Activated T-cell treated with anti-CD3 and anti-CD28 coated beads for 24 hours (primary cell): ENCODE data around the gene ATP13A2.

Source experiments
- DNase-seq: peaks from one replicate; pipeline ENCODE4 v3.0.0-alpha.2; 2020; ENCODE audit warnings: low read depth

ATP13A2 gene

GRCh38 chr1:17031436-17031835 is 19.7 kb upstream of the ATP13A2 start:
- DNase-seq = no peak

DNA sequence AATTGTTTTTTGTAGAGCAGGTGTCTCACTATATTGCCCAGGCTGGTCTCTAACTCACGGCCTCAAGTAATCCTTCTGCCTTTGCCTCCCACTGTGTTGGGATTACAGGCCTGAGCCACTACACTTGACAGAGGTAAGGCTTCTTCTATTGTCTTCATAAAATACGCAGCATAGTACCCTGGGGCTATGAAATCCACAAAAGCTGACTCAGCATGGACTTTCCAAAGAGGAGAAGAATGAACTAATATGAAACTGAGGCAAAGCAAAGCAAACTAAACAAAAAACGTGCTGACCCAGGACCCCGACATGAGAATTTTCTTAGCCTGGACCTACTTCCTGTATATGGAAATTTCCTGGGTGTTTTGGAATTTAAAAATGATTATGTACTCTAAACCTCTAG is 18.5 kb upstream of the ATP13A2 start:
- DNase-seq = no peak

GRCh38 chr1:17028662-17029188 is 17.0 kb upstream of the ATP13A2 start:
- DNase-seq = no peak

DNA sequence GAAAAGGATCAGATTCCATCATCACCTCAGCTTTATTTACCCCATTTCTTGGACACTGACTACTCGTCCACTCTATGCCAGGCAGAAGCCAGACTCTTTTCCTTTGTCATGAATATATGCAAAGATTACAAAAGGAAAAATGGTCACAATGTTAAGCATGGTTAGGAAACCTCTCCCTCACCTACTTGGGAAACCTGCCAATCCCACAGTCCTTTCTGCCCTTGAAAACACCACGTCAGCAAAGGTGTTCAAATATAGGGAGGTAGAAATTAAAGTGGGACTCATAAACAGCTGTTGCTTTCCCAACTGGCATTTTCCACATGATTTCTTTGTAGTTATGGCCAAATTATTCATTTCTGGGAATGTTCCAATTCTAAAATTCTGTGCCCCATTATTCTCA is 16.2 kb upstream of the ATP13A2 start:
- DNase-seq = no peak

DNA sequence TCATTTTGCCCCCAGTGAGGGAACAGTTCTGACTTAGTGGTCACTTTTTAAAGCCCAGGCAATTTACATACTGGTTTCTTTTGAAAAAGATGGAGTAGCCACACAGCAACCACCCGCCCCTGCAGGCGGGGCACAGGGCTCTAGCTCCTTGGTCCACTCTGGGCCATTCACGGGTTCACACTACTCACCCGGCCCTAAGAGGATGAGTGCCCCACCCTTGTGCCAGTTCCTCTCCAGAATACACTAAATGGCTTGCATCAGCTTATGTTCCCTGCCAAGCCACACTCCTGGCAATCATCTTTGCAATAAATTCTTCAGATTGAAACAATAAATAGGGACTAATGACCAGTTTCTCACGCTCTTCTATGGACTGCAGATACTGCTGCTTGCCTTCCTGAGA is 15.7 kb upstream of the ATP13A2 start:
- no peak for DNase-seq

GRCh38 chr1:17024721-17025120 is 13.0 kb upstream of the ATP13A2 start:
- DNase-seq = no peak

GRCh38 chr1:17023573-17023972 is 11.8 kb upstream of the ATP13A2 start:
- DNase-seq = no peak

- no peak for DNase-seq
Observed at GRCh38 chr1:17023102-17023501, 11.4 kb upstream of the ATP13A2 start.

- no peak for DNase-seq
Observed at GRCh38 chr1:17021896-17022295, 10.2 kb upstream of the ATP13A2 start.

GRCh38 chr1:17020502-17020901 is 8.8 kb upstream of the ATP13A2 start:
- no peak for DNase-seq

- DNase-seq = no peak
Observed at GRCh38 chr1:17018849-17019248, 7.1 kb upstream of the ATP13A2 start.

- DNase-seq = no peak
Observed at GRCh38 chr1:17017435-17017834, 5.7 kb upstream of the ATP13A2 start.

GRCh38 chr1:17016317-17016661 is 4.6 kb upstream of the ATP13A2 start:
- no peak for DNase-seq

DNA sequence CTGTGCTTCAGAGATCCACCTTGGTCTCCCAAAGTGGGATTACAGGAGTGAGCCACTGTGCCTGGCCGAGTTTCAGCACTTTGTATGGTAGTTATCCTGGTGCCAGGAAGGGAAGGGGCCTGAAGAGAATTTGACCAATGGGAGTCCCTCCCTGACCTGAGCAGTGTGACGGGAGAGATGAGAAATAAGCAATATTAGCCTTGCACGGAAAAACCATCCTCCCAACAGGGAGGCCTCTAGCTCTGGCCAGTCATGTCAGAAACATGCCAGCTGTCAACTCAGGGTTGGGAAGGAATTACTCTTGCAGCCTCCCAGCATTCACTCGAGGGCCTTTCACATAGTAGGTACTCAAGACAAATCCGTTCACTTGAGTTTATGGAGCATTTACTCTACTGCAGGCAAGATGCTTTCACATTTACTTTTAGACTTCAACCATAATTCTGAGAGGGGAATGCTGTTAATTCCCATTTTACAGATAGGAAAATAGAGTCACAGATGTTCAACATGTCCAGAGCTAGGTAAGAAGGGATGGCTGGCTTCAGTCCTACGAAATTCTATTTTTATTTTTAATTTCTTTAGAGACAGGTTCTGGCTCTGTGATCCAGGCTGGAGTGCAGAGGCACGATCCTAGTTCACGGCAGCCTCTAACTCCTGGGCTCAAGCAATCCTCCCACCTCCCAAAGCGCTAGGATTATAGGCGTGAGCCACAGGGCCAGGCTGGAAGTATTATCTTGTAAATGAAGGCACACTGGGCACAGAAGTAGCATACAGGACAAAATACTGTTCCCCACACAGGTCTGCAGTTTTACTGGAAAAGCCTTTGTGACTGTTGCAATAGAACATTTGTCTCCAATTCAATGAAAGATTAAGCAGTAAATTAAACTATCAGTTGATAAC is 3.2 kb upstream of the ATP13A2 start:
- no peak for DNase-seq

GRCh38 chr1:17013491-17014320 is 2.0 kb upstream of the ATP13A2 start:
- DNase-seq = no peak

DNA sequence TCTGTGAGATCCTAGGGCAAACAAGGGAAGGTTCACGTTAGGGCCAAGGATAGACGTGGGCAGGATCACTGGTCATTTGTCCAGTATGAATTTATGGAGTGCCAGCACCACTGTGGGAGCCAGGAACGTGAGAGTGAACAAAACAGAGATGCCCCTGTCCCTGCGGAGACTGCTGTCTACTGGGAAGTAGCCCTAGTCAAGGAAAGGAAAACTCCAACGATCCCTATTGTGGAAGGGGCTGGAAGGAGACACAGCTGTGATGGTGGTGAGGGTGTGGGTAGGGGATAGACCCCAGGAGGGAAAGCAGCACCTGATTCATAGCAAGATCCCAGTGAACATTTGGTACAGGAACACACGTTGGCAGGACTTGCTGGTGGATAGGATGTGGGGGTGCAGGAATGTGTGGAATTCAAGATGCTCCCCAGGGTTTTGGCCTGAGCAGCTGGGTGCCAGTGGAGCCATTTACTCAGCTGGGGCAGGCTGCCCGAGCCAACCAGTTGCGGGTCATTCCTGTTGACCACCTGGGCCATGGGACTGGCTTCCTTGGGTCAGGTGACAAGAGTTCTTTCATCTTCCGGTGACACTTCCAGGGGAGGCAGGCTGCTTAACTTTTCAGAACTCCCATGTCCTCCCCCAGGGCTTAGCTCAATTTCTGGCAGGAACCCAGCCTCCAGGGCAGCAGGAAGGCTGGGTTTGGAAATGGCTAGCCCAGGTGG is 1.2 kb upstream of the ATP13A2 start:
- no peak for DNase-seq

- DNase-seq = no peak
Observed at GRCh38 chr1:17011092-17011438, 663 bp downstream of the ATP13A2 start.

DNA sequence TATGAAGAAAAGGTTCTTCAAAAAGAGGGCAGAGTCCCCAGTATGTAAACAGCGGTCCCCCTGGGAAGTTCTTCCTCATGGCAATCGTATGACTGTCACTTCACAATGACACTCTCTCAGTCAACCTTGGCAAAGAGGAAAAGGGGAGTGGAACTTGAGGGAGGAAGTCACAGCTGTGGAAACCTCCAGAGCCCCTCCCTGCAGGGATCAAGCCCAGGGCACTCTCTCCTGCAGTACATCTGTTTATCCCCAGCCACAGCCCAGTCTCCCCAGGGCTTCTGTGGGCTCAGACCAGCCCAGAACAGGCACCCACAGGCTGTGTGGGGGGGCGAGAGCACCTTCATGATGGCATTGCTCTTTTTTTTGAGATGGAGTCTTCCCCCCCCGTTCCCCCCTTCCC is 2.0 kb downstream of the ATP13A2 start:
- DNase-seq = no peak

DNA sequence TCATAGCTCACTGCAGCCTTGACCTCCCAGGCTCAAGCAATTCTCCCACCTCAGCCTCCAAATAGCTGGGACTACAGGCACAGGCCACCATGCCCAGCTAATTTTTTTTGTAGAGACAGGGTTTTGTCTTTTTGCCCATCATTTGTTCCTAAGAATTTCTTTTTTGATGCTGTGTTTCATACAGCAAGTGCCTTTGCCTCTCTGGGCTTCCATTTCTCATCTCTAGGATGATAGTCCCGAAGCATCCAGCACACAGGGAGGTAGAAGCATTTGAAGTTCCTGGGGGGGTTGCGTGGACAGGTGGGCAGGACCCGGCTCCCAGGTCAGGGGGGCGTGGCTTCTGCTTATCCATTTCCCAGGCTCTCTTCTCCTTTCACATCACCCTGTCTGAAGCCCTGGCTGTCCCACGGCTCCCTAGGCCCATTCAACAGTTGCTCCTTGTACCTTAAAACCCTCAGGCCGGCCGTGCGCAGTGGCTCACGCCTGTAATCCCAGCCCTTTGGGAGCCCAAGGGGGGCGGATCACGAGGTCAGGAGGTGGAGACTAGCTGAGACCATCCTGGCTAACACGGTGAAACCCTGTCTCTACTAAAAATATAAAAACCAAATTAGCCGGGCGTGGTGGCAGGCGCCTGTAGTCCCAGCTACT is 3.4 kb downstream of the ATP13A2 start:
- DNase-seq = no peak

DNA sequence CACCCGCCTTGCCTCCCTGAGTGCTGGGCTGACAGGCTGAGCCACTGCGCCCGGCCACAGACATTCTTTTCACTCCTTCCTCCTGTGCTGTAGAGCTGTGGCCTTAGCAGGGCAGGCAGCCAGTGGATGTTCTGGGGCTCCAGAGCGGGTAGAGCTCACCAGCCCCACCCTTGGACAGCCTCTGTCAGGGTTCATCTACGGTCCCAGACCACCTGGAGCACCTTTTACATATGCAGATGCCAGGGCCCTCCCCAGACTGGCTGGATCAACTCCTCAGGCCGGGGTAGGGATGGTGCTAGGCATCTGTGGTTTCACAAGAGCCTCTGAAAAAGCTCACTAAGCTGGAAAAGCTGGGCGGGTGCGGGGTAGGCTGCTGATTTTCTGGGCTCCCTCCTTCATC is 4.6 kb downstream of the ATP13A2 start:
- no peak for DNase-seq

- no peak for DNase-seq
Observed at GRCh38 chr1:17005365-17005740, 6.4 kb downstream of the ATP13A2 start.
